Subcutaneous abdominal adipose tissue (tissue), 5 donors: ENCODE measurements around the gene BANF2.

Experiments used
- H3K27ac ChIP-seq: one replicate; pipeline ENCODE4 v1.7.0; 2013; ENCODE audit warnings: low read depth, mild to moderate bottlenecking, inconsistent platforms, low read length, moderate library complexity
- H3K27me3 ChIP-seq, 5 donors: one replicate each; pipeline ENCODE4 v1.7.0; 2013; ENCODE audit warnings: low read length in 5 of 5, inconsistent platforms in 1 of 5; ENCODE audit not compliant: control insufficient read depth in 5 of 5, insufficient read depth in 4 of 5
- H3K36me3 ChIP-seq, 5 donors: one replicate each; pipeline ENCODE4 v1.7.0; 2013; ENCODE audit warnings: low read length in 5 of 5; ENCODE audit not compliant: control insufficient read depth in 5 of 5, insufficient read depth in 5 of 5
- H3K4me1 ChIP-seq, 5 donors: one replicate each; pipeline ENCODE4 v1.7.0; 2013; ENCODE audit warnings: low read length in 5 of 5, mild to moderate bottlenecking in 3 of 5, moderate library complexity in 1 of 5; ENCODE audit not compliant: control insufficient read depth in 5 of 5, insufficient read depth in 5 of 5
- H3K4me3 ChIP-seq, 5 donors: one replicate each; pipeline ENCODE4 v1.7.0; 2013; ENCODE audit warnings: low read length in 5 of 5, low read depth in 1 of 5
- H3K9ac ChIP-seq, 5 donors: one replicate each; pipeline ENCODE4 v1.7.0; 2013; ENCODE audit warnings: low read length in 5 of 5, mild to moderate bottlenecking in 4 of 5, moderate library complexity in 3 of 5
- H3K9me3 ChIP-seq, 5 donors: one replicate each; pipeline ENCODE4 v1.7.0; 2013; ENCODE audit warnings: low read length in 5 of 5; ENCODE audit not compliant: control insufficient read depth in 5 of 5
- donor health status: healthy.
- donor health status: healthy.
- donor health status: healthy.
- donor health status: healthy.
- donor health status: healthy.

Gene BANF2

DNA sequence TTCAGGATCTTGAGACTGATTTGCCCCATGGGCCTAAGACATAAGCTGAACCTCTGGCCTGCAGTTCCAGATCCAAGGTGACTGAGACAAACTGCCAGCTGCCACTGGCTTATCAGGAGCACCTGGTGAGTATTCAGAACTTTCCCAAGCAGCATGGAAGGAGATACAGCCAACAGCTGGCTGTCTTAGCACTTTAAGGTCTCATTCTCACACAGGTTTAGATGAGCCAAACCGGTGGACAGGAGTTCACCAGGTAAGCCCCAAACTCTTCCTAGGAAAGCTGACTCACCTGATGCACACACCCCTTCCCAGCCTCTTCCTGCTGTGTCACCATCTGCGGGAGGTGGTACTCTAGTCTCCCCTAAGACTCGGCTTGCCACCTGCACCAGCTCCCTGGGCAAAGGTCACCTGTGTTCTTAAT is at the start of gene BANF2:
BANF2 (plus strand) TSS at position 36 of the 421 bp plus-strand sequence. CDS start 25,060 bp downstream, outside the sequence.
- H3K27me3 ChIP-seq, result no peaks in the 10 kb centered on the region
- H3K4me3 ChIP-seq, result no peak within 1 kb of the TSS
- H3K9ac ChIP-seq, result no peak within 1 kb of the TSS
- H3K9me3 ChIP-seq, result no peaks in the 10 kb centered on the region
- no peak within 1 kb of the TSS for H3K27ac ChIP-seq
- H3K36me3 ChIP-seq, result no peaks in the 10 kb centered on the region
- H3K4me1 ChIP-seq, result no peaks in the 10 kb centered on the region

DNA sequence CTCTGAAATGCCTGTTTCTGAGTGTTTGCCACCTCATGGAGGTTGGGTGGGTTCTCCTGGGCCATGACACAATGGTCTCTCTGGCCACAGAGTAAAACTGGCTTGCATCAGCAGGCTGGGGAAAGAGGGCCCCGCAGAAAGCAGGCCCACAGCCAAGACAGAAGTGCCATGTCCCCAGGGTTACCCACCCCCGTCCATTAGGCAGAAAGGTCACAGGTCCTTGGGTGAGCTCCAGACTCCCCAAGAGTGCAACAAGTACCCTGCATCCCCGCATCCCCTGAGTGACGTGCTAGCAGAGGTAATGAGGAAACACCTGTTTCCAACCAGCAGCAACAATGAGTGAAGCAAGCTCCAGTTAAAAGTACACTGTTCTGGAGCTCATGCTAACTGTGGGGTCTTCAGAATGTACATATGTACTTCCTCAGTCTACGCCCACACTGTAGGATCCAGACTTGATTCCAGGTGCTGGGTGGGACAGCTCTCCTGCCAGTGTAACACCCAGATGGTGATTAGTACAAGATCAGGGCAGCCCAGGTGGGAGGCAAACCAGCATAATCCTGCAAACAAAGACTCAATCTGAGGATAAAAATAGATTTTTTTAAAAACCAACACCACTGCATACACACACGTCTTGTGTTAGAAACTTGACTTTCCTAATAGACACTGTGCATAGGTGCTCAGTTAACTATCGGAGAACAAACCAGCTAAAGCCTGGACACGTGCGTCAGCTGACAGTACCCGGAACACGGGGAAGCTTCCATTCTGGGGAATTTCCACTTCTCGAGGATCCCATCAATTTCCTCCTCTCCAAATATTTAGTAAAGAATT is 49.3 kb upstream of the BANF2 start:
- H3K36me3 ChIP-seq, result peaks cover 0 to 23% (median 11%) of the 10 kb centered on the region in 5 donors
- H3K9ac ChIP-seq, result peak overlapping the region in 1 of 5 donors; percentile 9
- H3K27ac ChIP-seq, result peak overlapping the region; percentile 41

GRCh38 chr20:17651129-17651759 is 48.5 kb upstream of the BANF2 start:
- H3K4me1 ChIP-seq, result peaks cover 26 to 69% (median 64%) of the 10 kb centered on the region in 5 donors
- H3K4me3 ChIP-seq, result no peak overlapping the region
- no peaks in the 10 kb centered on the region for H3K27me3 ChIP-seq
- H3K36me3 ChIP-seq, result peaks cover 0 to 28% (median 14%) of the 10 kb centered on the region in 5 donors
- H3K9ac ChIP-seq, result no peak overlapping the region
- H3K9me3 ChIP-seq, result no peaks in the 10 kb centered on the region
- H3K27ac ChIP-seq, result peak overlapping the region; percentile 41

More for the DNA sequence above, 49.3 kb upstream of the BANF2 start:
- no peaks in the 10 kb centered on the region for H3K9me3 ChIP-seq
- peaks cover 26 to 76% (median 70%) of the 10 kb centered on the region in 5 donors for H3K4me1 ChIP-seq
- H3K27me3 ChIP-seq, result no peaks in the 10 kb centered on the region
- H3K4me3 ChIP-seq, result no peak overlapping the region

GRCh38 chr20:17651760-17652388 is 47.9 kb upstream of the BANF2 start:
- Histone ChIP-seq H3K9ac (no peak overlapping the region), H3K9me3 (no peaks in the 10 kb centered on the region), H3K4me3 (no peak overlapping the region), H3K4me1 (peaks cover 23 to 63% (median 59%) of the 10 kb centered on the region in 5 donors), H3K27ac (no peak overlapping the region), H3K27me3 (no peaks in the 10 kb centered on the region), H3K36me3 (peaks cover 0 to 33% (median 14%) of the 10 kb centered on the region in 5 donors)

- peaks cover 19 to 59% (median 57%) of the 10 kb centered on the region in 5 donors for H3K4me1 ChIP-seq
- H3K4me3 ChIP-seq, result no peak overlapping the region
- H3K9me3 ChIP-seq, result no peaks in the 10 kb centered on the region
- H3K36me3 ChIP-seq, result peaks cover 0 to 33% (median 14%) of the 10 kb centered on the region in 5 donors
- H3K9ac ChIP-seq, result no peak overlapping the region
- no peaks in the 10 kb centered on the region for H3K27me3 ChIP-seq
- no peak overlapping the region for H3K27ac ChIP-seq
Observed at GRCh38 chr20:17652411-17652810, 47.4 kb upstream of the BANF2 start.

- Histone ChIP-seq H3K36me3 (peaks cover 0 to 47% (median 25%) of the 10 kb centered on the region in 5 donors), H3K27me3 (no peaks in the 10 kb centered on the region), H3K4me3 (no peak overlapping the region), H3K27ac (no peak overlapping the region), H3K9ac (no peak overlapping the region), H3K9me3 (no peaks in the 10 kb centered on the region), H3K4me1 (peaks cover 11 to 46% (median 41%) of the 10 kb centered on the region in 5 donors)
Observed at GRCh38 chr20:17653835-17654648, 45.7 kb upstream of the BANF2 start.

- Histone ChIP-seq H3K27me3 (no peaks in the 10 kb centered on the region), H3K4me3 (no peak overlapping the region), H3K36me3 (peaks cover 0 to 49% (median 27%) of the 10 kb centered on the region in 5 donors), H3K27ac (no peak overlapping the region), H3K9ac (peak overlapping the region in 1 of 5 donors; percentile 26), H3K4me1 (peaks cover 11 to 40% (median 34%) of the 10 kb centered on the region in 5 donors), H3K9me3 (no peaks in the 10 kb centered on the region)
Observed at GRCh38 chr20:17654649-17655285, 45.0 kb upstream of the BANF2 start.

- Histone ChIP-seq H3K9me3 (no peaks in the 10 kb centered on the region), H3K9ac (peak overlapping the region in 1 of 5 donors; percentile 26), H3K4me1 (peaks cover 9 to 36% (median 30%) of the 10 kb centered on the region in 5 donors), H3K27me3 (no peaks in the 10 kb centered on the region), H3K36me3 (peaks cover 0 to 54% (median 31%) of the 10 kb centered on the region in 5 donors), H3K4me3 (no peak overlapping the region), H3K27ac (no peak overlapping the region)
Observed at GRCh38 chr20:17655286-17655651, 44.5 kb upstream of the BANF2 start.

DNA sequence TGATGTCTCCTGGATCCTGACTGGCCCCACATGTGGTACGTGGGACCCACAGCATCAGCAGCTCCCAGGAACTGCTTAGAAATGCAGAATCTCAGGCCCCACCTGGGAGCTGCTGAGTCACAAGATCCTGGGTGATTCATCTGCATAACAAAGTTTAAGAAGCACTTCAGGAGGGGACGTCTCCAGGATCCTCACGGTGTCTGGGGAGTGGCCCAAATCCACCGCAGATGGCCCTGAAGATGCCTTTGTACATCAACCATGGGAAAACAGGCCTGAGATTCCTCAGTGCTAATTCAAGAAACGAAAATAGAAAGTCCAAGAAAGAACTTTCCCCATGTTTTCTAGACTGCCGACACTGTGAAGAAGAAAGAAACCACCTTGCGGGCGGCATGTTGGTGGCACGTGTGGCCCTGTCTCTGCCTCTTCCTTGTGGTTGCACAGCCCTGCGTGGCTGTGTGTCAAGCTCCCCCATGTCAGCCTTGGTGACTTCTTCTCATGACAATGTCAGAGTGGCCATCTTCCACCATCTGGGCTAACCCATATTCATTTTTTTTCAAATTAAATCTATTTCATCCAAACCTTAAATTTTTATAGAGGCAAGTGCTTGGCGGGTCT is 43.8 kb upstream of the BANF2 start:
- Histone ChIP-seq H3K4me1 (peaks cover 5 to 36% (median 29%) of the 10 kb centered on the region in 5 donors), H3K9ac (no peak overlapping the region), H3K36me3 (peaks cover 0 to 55% (median 31%) of the 10 kb centered on the region in 5 donors), H3K9me3 (no peaks in the 10 kb centered on the region), H3K27me3 (no peaks in the 10 kb centered on the region), H3K27ac (no peak overlapping the region), H3K4me3 (no peak overlapping the region)
